ENCODE data around the gene FAAP24.
"Not testable (repeated sequence)": the region's sequence is repeated elsewhere in the genome, so short reads cannot be mapped to it uniquely, and the experiment has no call there.

FAAP24 gene

DNA sequence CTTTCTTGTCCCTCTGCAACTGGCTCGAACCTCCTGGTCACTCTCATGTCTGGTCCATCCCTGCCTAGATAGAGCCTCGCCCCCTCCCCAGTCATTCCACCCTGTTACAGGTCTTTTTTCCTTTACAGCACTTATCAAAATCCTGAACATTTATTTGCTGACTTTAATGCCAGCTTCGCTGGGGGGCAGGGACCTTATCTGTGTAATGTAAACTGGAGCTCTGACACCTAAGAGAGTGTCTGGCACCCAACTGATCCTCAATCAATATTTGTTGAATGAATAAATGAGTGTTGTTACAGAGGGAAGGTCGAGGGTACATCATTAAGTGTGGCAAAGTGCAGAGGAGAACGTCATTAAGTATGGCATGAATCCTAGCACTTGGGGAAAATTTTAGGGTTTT, 16.7 kb downstream of the FAAP24 start:
- intact Hi-C loops (cut with DNase I; ENCODE audit: low total_unique reads): no loop called here
- Histone ChIP-seq H3K36me3 (no peaks in the 10 kb centered on the region), H3K9me3 (no peaks in the 10 kb centered on the region), H3K27ac (no peak overlapping the region), H3K4me3 (no peak overlapping the region), H3K4me1 (no peaks in the 10 kb centered on the region), H3K27me3 (no peaks in the 10 kb centered on the region)
- TF ChIP-seq, protein P1, sequence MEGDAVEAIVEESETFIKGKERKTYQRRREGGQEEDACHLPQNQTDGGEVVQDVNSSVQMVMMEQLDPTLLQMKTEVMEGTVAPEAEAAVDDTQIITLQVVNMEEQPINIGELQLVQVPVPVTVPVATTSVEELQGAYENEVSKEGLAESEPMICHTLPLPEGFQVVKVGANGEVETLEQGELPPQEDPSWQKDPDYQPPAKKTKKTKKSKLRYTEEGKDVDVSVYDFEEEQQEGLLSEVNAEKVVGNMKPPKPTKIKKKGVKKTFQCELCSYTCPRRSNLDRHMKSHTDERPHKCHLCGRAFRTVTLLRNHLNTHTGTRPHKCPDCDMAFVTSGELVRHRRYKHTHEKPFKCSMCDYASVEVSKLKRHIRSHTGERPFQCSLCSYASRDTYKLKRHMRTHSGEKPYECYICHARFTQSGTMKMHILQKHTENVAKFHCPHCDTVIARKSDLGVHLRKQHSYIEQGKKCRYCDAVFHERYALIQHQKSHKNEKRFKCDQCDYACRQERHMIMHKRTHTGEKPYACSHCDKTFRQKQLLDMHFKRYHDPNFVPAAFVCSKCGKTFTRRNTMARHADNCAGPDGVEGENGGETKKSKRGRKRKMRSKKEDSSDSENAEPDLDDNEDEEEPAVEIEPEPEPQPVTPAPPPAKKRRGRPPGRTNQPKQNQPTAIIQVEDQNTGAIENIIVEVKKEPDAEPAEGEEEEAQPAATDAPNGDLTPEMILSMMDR (IDR thresholded peaks at IDR 0.05): no peak
- DNase-seq: no peak

DNA sequence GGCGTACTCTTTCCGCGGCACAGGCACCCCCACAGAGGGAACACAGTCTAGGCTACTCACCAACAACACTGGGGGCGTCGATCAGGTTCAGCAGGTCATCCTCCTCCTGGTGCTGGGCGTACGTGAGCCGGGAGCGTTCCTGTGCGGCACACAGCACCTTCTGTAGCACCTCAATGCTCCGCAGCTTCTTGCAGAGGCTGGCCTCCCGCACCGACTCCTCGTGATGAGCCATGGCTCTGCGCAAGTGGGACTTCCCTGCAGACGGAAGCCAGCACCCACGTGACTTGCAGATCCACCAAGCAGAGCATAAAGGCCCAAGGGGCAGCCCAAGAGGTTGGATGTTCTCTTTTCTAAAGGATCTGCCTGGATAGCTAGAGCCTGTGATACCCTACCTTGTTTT, 23.9 kb downstream of the FAAP24 start:
- DNase-seq; H3K4me3 ChIP-seq; H3K9me3 ChIP-seq; H3K27me3 ChIP-seq; H3K4me1 ChIP-seq; intact Hi-C loops (cut with DNase I; ENCODE audit: low total_unique reads); H3K27ac ChIP-seq: not testable (repeated sequence)
- peaks cover 0 to 12% (median 0%) of the 10 kb centered on the region in 3 donors for H3K36me3 ChIP-seq

DNA sequence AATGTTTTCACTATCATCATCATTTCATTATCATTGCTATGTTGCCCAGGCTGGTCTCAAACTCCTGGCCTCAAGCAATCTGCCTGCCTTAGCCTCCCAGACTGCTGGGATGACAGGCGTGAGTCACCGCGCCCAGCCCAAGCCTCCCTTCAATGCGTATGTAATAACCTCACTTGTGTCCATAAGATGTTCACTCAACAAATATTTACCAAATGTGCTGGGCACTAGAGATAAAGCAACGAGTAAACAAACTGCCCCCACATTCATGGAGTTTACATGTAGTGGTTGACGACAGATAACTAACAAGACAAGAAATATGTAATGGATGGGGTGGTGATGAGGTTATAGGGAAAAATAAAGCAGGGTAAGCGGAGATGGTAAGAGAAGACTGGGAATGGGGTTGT, 25.0 kb downstream of the FAAP24 start:
- peaks cover 0 to 12% (median 0%) of the 10 kb centered on the region in 3 donors for H3K36me3 ChIP-seq
- H3K4me1 ChIP-seq; H3K27ac ChIP-seq; H3K9me3 ChIP-seq; intact Hi-C loops (cut with DNase I; ENCODE audit: low total_unique reads); H3K4me3 ChIP-seq; DNase-seq; H3K27me3 ChIP-seq: not testable (repeated sequence)

DNA sequence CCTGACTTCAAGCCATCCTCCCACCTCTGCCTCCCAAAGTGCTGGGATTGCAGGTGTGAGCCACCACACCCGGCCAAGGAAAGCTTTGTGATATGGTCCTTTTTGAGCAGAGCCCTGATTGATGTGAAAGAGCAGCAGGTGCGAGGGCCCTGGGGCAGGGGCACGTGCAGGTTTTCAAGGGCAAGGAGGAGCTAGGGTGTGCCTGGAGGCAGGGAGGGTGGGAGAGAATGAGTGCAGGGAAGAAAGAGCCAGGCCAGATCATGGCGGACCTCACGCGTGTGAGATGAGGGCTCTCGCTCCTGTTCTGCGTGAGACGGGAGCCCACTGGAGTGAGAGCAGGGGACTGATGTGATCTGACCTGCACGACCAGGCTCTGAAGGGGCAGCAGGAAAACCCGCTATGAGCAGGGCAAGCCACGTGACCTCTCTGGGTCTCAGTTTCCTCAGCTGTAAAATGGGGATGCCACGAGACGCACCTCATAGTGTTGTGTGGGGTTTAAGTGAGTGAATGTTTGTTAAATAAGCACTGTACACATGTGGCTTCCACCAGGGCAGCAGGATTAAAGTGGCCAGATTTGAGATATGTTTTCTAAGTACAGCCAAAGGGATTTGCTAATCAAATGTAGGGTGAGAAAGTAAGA, 25.8 kb downstream of the FAAP24 start:
- no peak overlapping the region for H3K27ac ChIP-seq
- H3K27me3 ChIP-seq: no peaks in the 10 kb centered on the region
- intact Hi-C loops (cut with DNase I; ENCODE audit: low total_unique reads): no loop called here
- no peak overlapping the region for H3K4me3 ChIP-seq
- no peaks in the 10 kb centered on the region for H3K9me3 ChIP-seq
- peaks cover 0 to 12% (median 0%) of the 10 kb centered on the region in 3 donors for H3K36me3 ChIP-seq
- TF ChIP-seq, protein P1 (IDR thresholded peaks at IDR 0.05): no peak
- DNase-seq: no peak
- H3K4me1 ChIP-seq: no peaks in the 10 kb centered on the region

DNA sequence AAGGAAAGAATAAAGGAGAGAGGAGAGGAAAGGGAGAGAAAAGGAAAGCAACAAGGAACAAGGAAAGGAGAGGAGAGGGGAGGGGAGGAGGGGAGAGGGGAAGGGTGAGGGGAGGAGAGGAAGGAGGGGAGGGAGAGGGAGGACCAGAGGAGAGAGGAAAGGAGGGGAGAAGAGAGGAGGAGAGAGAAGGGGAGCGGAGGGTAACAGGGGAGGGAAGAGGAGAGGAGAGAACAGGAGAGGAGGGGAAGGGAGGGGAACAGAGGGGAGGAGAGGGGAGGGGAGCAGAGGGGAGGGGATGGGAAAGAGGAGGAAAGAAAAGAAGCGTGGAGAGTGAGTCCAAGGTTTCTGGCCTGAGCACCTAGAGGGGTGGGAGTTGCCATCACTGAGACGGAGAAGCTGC, 26.7 kb downstream of the FAAP24 start:
- TF ChIP-seq, protein P1 (IDR thresholded peaks at IDR 0.05): no peak
- DNase-seq: no peak
- intact Hi-C loops (cut with DNase I; ENCODE audit: low total_unique reads): no loop called here
- Histone ChIP-seq H3K27me3 (no peaks in the 10 kb centered on the region), H3K4me1 (no peaks in the 10 kb centered on the region), H3K36me3 (peaks cover 0 to 12% (median 0%) of the 10 kb centered on the region in 3 donors), H3K4me3 (no peak overlapping the region), H3K9me3 (no peaks in the 10 kb centered on the region), H3K27ac (no peak overlapping the region)

DNA sequence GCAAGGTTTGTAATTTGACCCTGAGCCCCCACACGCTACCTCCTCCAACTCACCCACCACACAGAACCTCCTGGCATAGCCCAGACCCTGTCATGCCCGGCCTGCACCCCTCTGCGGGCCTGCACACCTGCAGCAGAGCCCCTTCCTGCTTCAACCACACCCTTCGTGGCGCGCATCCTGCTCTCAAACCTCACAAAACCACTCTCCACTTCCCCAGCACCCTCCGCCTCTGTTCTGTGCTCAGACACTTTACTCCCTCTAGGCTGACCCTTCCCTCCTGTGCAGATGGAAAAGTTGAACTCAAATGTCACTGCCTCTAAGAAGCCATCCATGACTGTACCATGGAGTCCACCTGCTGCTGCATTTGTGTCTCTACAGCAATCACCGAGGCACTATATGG, 28.5 kb downstream of the FAAP24 start:
- H3K27ac ChIP-seq: no peak overlapping the region
- TF ChIP-seq, protein P1 (IDR thresholded peaks at IDR 0.05): no peak
- DNase-seq: no peak
- intact Hi-C loops (cut with DNase I; ENCODE audit: low total_unique reads): no loop called here
- H3K9me3 ChIP-seq: no peaks in the 10 kb centered on the region
- no peaks in the 10 kb centered on the region for H3K4me1 ChIP-seq
- H3K27me3 ChIP-seq: no peaks in the 10 kb centered on the region
- no peak overlapping the region for H3K4me3 ChIP-seq
- H3K36me3 ChIP-seq: peaks cover 0 to 12% (median 0%) of the 10 kb centered on the region in 3 donors

DNA sequence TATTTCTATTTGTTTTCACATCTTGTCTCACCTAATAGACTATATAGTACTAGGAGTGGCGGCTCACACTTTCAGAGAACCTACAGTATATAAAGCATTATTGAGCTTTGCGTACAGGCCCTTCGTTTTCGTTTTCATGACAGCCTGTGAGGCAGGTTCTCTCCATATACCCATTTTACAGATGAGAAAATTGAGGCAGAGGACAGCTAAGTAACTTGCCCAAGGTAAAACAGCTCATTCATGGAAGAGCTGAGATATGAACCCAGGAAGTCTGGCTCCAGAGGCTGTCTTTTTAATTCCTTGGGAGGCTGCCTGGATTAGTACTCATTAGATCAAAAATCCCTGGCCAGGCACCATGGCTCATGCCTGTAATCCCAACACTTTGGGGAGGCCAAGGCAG, 28.9 kb downstream of the FAAP24 start:
- Histone ChIP-seq H3K4me3 (no peak overlapping the region), H3K4me1 (no peaks in the 10 kb centered on the region)

DNA sequence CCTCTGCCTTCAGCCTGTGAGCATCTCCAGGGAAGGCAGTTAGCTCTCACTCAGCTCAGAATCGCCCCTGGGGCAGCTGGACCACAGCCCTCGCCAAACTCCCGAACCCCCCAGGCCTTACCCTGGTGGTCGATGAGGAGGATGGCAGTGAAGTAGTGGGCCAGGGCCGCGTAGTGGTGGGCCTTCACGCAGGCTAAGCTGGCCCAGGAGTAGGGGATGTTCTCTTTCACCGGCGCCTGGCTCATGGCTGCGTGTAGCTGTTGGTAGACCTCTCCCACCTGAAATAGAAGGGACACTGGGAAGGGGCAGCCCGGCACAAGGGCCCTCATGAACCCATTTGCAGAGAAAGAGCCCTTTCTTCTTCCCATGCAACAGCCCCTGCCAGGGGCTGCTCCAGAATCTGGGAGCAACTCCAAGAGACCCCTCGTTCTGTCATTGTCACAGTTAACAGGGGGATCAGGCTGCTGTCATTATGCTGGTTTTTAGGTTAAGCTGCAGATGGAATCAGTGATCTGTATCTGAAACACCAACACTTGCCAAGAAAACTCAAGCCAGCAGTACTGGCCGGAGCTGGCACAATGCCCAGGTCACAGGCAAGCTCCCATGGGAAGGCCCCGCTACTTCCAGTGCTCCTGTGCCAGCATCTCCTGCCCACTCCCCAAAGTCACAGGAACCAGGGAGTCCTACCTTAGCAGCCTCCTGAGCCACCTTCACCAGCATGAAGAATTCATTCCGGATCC, 30.3 kb downstream of the FAAP24 start:
- H3K36me3 ChIP-seq: peaks cover 0 to 12% (median 0%) of the 10 kb centered on the region in 3 donors
- intact Hi-C loops (cut with DNase I; ENCODE audit: low total_unique reads); DNase-seq; H3K27ac ChIP-seq; H3K4me3 ChIP-seq; H3K9me3 ChIP-seq; H3K27me3 ChIP-seq; H3K4me1 ChIP-seq: not testable (repeated sequence)

More for the DNA sequence above, 28.9 kb downstream of the FAAP24 start:
- no peaks in the 10 kb centered on the region for H3K9me3 ChIP-seq
- no peak overlapping the region for H3K27ac ChIP-seq
- DNase-seq: no peak
- no peaks in the 10 kb centered on the region for H3K27me3 ChIP-seq
- intact Hi-C loops (cut with DNase I; ENCODE audit: low total_unique reads): no loop called here
- TF ChIP-seq, protein P1 (IDR thresholded peaks at IDR 0.05): no peak
- H3K36me3 ChIP-seq: peaks cover 0 to 12% (median 0%) of the 10 kb centered on the region in 3 donors

DNA sequence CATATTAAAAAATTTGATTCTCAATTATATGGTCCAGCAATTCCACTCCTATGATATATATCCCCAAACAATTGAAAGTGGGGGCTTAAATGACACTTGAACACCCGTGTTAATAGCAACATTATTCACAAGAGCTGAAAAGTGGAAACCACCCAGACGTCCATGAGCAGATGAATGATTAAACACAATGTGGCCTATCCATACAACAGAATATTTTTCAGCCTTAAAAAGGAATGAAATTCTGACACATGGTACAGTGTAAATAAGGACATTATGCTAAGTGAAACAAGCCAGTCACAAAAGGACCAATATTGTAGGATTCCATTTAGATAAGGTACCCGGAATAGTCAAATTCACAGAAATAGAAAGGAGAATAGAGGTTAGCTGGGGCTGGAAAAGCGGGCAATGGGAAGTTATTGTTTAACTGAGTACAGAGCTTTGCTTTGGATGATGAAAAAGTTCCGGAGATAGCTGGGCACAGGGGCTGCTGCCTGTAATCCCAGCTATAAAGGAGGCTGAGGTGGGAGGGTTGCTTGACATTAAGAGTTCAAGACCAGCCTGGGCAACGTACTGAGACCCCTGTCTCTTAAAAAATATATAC, 31.5 kb downstream of the FAAP24 start:
- H3K36me3 ChIP-seq; intact Hi-C loops (cut with DNase I; ENCODE audit: low total_unique reads); H3K27ac ChIP-seq; DNase-seq; H3K4me3 ChIP-seq; H3K4me1 ChIP-seq; H3K9me3 ChIP-seq; H3K27me3 ChIP-seq: not testable (repeated sequence)
